ENCODE data around the gene INPP5B. TPM values are rescaled to one million over a fixed set of nuclear protein-coding genes. Genes with fewer than 3 reads are reported as not detected.

The INPP5B gene
- total and polyA plus RNA-seq, 10 of the 15 experiments (the other 5 are each of a cell fraction or from before 2014, with no cell fraction given) = 10.9 to 54.4 (median 26.9) TPM

DNA sequence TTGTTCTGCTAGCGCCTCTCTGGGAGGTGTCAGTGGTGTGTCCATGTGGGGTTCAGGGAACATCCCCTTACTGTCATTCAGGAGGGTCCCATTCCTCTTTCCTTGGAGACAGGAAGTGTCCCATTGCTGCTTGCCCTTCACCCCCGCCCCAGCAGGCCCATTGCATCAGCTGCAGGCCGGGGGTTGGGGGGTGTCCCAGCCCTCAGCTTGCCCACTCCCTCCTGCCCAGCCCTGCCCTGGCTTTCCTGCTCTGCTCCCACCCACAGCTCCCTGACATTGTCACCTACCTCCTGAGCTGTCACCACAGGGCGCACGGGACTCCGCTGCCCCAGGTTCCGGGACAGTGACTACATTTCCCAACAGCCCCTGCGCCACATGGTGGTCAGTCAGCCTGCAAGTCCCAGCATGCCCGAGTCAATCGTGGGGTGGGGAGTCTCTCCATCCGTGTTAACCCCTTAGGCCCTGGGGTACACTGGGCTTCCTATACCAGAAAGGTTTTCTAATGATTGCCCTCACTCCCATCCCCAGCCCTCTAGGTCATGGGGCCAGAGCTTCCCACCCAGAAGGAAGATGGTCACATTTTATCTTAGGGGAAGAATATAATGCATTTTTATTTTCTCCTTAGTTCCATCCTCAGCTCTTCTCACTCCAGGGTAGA is at the start of gene INPP5B (continued):
- no peak for TF ChIP-seq ZBTB4 (CRISPR knock-in tag; IDR thresholded peaks at IDR 0.05)
- no peak for TF ChIP-seq JUNB (IDR thresholded peaks at IDR 0.05)
- TF ChIP-seq USF2 (IDR thresholded peaks at IDR 0.05; ENCODE audit: borderline replicate concordance, low read depth, low read length) = peak; percentile 27; the same call in 1 of the 2 replicates
- TF ChIP-seq WRNIP1 (IDR thresholded peaks at IDR 0.05; ENCODE audit: borderline replicate concordance, low read depth, low read length) = no peak
- TF ChIP-seq, protein P1, sequence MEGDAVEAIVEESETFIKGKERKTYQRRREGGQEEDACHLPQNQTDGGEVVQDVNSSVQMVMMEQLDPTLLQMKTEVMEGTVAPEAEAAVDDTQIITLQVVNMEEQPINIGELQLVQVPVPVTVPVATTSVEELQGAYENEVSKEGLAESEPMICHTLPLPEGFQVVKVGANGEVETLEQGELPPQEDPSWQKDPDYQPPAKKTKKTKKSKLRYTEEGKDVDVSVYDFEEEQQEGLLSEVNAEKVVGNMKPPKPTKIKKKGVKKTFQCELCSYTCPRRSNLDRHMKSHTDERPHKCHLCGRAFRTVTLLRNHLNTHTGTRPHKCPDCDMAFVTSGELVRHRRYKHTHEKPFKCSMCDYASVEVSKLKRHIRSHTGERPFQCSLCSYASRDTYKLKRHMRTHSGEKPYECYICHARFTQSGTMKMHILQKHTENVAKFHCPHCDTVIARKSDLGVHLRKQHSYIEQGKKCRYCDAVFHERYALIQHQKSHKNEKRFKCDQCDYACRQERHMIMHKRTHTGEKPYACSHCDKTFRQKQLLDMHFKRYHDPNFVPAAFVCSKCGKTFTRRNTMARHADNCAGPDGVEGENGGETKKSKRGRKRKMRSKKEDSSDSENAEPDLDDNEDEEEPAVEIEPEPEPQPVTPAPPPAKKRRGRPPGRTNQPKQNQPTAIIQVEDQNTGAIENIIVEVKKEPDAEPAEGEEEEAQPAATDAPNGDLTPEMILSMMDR (IDR thresholded peaks at IDR 0.05 in 2 of 3, conservative IDR thresholded peaks at IDR 0.05 in 1 of 3; ENCODE audit: control insufficient read depth in 2 of 3, extremely low read depth in 1 of 3, insufficient read depth in 1 of 3, low read depth in 3 of 3, low read length in 3 of 3) = no peak
- TF ChIP-seq NR2F1 (conservative IDR thresholded peaks at IDR 0.05) = peak; percentile 32; the same call in 1 of the 2 replicates
- 0 out of 2 replicates have a peak, but pooled peaks have one; percentile 2 for TF ChIP-seq RFX5 (IDR thresholded peaks at IDR 0.05; ENCODE audit: low read depth, low read length)
- TF ChIP-seq, protein P2, sequence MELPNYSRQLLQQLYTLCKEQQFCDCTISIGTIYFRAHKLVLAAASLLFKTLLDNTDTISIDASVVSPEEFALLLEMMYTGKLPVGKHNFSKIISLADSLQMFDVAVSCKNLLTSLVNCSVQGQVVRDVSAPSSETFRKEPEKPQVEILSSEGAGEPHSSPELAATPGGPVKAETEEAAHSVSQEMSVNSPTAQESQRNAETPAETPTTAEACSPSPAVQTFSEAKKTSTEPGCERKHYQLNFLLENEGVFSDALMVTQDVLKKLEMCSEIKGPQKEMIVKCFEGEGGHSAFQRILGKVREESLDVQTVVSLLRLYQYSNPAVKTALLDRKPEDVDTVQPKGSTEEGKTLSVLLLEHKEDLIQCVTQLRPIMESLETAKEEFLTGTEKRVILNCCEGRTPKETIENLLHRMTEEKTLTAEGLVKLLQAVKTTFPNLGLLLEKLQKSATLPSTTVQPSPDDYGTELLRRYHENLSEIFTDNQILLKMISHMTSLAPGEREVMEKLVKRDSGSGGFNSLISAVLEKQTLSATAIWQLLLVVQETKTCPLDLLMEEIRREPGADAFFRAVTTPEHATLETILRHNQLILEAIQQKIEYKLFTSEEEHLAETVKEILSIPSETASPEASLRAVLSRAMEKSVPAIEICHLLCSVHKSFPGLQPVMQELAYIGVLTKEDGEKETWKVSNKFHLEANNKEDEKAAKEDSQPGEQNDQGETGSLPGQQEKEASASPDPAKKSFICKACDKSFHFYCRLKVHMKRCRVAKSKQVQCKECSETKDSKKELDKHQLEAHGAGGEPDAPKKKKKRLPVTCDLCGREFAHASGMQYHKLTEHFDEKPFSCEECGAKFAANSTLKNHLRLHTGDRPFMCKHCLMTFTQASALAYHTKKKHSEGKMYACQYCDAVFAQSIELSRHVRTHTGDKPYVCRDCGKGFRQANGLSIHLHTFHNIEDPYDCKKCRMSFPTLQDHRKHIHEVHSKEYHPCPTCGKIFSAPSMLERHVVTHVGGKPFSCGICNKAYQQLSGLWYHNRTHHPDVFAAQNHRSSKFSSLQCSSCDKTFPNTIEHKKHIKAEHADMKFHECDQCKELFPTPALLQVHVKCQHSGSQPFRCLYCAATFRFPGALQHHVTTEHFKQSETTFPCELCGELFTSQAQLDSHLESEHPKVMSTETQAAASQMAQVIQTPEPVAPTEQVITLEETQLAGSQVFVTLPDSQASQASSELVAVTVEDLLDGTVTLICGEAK (IDR thresholded peaks at IDR 0.05; ENCODE audit: borderline replicate concordance) = peak; percentile 65; the same call in 1 of the 2 replicates
- peak; percentile 90 for TF ChIP-seq SIX5 (IDR thresholded peaks at IDR 0.05; ENCODE audit: low read depth, low read length, severe bottlenecking)
- no peak for TF ChIP-seq BCL11A (IDR thresholded peaks at IDR 0.05; ENCODE audit: low read depth, low read length)
- TF ChIP-seq MTA2 (IDR thresholded peaks at IDR 0.05; ENCODE audit: low read depth) = peak; percentile 44
- TF ChIP-seq PAX5 (IDR thresholded peaks at IDR 0.05; ENCODE audit: borderline replicate concordance, low read depth, low read length) = peak; percentile 83; the same call in 1 of the 2 replicates
- TF ChIP-seq BRCA1 (IDR thresholded peaks at IDR 0.05; ENCODE audit: low read depth, low read length) = no peak
- no peak for TF ChIP-seq ZNF217 (IDR thresholded peaks at IDR 0.05)
- TF ChIP-seq YY1 (IDR thresholded peaks at IDR 0.05; ENCODE audit: low read depth, low read length) = peak; percentile 89
- no peak for TF ChIP-seq ESRRA (IDR thresholded peaks at IDR 0.05; ENCODE audit: low read length)
- TF ChIP-seq, protein P3, sequence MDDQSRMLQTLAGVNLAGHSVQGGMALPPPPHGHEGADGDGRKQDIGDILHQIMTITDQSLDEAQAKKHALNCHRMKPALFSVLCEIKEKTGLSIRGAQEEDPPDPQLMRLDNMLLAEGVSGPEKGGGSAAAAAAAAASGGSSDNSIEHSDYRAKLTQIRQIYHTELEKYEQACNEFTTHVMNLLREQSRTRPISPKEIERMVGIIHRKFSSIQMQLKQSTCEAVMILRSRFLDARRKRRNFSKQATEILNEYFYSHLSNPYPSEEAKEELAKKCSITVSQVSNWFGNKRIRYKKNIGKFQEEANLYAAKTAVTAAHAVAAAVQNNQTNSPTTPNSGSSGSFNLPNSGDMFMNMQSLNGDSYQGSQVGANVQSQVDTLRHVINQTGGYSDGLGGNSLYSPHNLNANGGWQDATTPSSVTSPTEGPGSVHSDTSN (IDR thresholded peaks at IDR 0.05; ENCODE audit: insufficient replicate concordance, low read depth, low read length) = no peak
- peak; percentile 72 for TF ChIP-seq POLR2A (IDR thresholded peaks at IDR 0.05; ENCODE audit: low read depth, low read length)
- no peak for TF ChIP-seq MYC (IDR thresholded peaks at IDR 0.05; ENCODE audit: insufficient read depth, insufficient read length, insufficient replicate concordance, low read length, severe bottlenecking)
